ENCODE measurements around the gene APOB. TPM values are rescaled to one million over a fixed set of nuclear protein-coding genes. Genes with fewer than 3 reads are reported as not detected.

The APOB gene
- total RNA-seq, 3 donors from 2014 or later (not counting 1 experiment from before 2014, with no cell fraction given) = not detected

DNA sequence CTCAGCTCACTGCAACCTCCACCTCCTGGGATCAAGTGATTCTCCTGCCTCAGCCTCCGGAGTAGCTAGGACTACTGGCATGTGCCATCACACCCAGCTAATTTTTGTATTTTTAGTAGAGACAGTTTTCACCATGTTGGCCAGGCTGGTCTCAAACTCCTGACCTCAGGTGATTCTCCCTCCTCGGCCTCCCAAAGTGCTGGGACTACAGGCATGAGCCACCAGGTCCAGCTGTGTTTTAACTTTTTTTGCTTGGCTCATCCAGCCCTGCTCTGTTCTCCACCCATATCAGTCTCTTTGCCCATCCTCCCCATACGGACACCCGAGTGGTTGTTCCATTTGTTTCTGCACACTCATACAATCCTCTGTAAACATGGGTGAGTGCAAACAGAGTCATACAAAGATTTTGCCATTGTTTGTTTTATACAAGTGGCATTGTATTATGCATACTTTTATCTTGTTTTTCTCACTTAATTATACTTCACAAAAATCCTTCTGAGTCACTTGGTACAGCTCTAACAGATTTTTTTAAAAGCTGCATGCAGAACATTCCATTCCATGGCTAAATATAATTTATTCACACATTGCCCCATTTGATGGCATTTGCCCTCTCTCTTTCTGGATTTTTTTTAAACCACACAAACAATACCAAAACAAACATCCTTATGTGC lies 5.3 kb downstream of the APOB start:
- H3K9me3 Mint-ChIP-seq = no peaks in the 10 kb centered on the region
- DNase-seq (no peak), ATAC-seq (no peak)
- Histone ChIP-seq H3K9me3 (ENCODE audit: control insufficient read depth, insufficient read depth, low read length) (no peaks in the 10 kb centered on the region), H3K4me1 (ENCODE audit: control insufficient read depth, insufficient read depth, low read length) (peaks cover 5% of the 10 kb centered on the region), H3K27me3 (ENCODE audit: control insufficient read depth, insufficient read depth, low read length) (no peaks in the 10 kb centered on the region), H3K36me3 (ENCODE audit: control insufficient read depth, insufficient read depth, low read length) (no peaks in the 10 kb centered on the region), H3K4me3 (ENCODE audit: low read length) (no peak overlapping the region), H3K27ac (ENCODE audit: low read length) (no peak overlapping the region)
- peaks cover 0 to 4% of the 10 kb centered on the region in 2 donors for H3K27me3 Mint-ChIP-seq (ENCODE audit: low read depth in 2 of 2)
- no peak overlapping the region for H3K4me3 Mint-ChIP-seq
- no peak overlapping the region for H3K27ac Mint-ChIP-seq
- TF ChIP-seq, protein P1, sequence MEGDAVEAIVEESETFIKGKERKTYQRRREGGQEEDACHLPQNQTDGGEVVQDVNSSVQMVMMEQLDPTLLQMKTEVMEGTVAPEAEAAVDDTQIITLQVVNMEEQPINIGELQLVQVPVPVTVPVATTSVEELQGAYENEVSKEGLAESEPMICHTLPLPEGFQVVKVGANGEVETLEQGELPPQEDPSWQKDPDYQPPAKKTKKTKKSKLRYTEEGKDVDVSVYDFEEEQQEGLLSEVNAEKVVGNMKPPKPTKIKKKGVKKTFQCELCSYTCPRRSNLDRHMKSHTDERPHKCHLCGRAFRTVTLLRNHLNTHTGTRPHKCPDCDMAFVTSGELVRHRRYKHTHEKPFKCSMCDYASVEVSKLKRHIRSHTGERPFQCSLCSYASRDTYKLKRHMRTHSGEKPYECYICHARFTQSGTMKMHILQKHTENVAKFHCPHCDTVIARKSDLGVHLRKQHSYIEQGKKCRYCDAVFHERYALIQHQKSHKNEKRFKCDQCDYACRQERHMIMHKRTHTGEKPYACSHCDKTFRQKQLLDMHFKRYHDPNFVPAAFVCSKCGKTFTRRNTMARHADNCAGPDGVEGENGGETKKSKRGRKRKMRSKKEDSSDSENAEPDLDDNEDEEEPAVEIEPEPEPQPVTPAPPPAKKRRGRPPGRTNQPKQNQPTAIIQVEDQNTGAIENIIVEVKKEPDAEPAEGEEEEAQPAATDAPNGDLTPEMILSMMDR (IDR thresholded peaks at IDR 0.05) = no peak
- no peaks in the 10 kb centered on the region for H3K36me3 Mint-ChIP-seq
- H3K4me1 Mint-ChIP-seq = peaks cover 4 to 6% of the 10 kb centered on the region in 2 donors
- intact Hi-C loops (cut with micrococcal nuclease) = no loop called here
- WGBS (ENCODE audit: insufficient coverage) = 91% methylated on average over 4 of the region's 4 CpGs

DNA sequence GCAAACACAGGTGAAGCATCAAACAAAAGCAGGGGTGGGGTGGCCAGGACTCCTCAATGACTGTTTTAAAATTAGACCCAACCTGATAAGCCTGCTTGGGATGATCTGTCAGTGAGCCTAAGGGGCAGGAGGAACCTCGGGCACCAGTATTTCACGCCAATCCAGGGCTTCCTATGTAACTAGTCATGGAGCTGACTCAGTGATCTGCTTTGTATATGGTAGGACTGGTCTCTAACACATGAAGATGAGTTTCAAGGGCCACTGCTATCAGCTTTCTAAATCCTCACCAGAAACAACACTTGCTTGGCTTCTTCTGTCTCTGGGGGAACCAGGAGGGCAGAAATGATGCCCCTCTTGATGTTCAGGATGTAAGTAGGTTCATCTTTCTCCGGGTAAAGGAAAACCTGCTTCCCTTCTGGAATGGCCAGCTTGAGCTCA lies 6.2 kb downstream of the APOB start:
- Mint-ChIP-seq H3K36me3 (no peaks in the 10 kb centered on the region), H3K4me3 (no peak overlapping the region), H3K4me1 (peaks cover 0 to under 1% of the 10 kb centered on the region in 2 donors), H3K9me3 (no peaks in the 10 kb centered on the region), H3K27me3 (ENCODE audit: low read depth in 2 of 2) (no peaks in the 10 kb centered on the region), H3K27ac (no peak overlapping the region)
- no peak overlapping the region for H3K27ac ChIP-seq (ENCODE audit: low read length)
- H3K9me3 ChIP-seq (ENCODE audit: control insufficient read depth, insufficient read depth, low read length) = no peaks in the 10 kb centered on the region
- H3K36me3 ChIP-seq (ENCODE audit: control insufficient read depth, insufficient read depth, low read length) = no peaks in the 10 kb centered on the region
- WGBS (ENCODE audit: insufficient coverage) = 61% methylated on average over 3 of the region's 3 CpGs
- H3K27me3 ChIP-seq (ENCODE audit: control insufficient read depth, insufficient read depth, low read length) = no peaks in the 10 kb centered on the region
- intact Hi-C loops (cut with micrococcal nuclease) = no loop called here
- ATAC-seq (no peak), DNase-seq (no peak)
- no peak overlapping the region for H3K4me3 ChIP-seq (ENCODE audit: low read length)
- TF ChIP-seq, protein P1 (IDR thresholded peaks at IDR 0.05) = no peak
- H3K4me1 ChIP-seq (ENCODE audit: control insufficient read depth, insufficient read depth, low read length) = no peaks in the 10 kb centered on the region

DNA sequence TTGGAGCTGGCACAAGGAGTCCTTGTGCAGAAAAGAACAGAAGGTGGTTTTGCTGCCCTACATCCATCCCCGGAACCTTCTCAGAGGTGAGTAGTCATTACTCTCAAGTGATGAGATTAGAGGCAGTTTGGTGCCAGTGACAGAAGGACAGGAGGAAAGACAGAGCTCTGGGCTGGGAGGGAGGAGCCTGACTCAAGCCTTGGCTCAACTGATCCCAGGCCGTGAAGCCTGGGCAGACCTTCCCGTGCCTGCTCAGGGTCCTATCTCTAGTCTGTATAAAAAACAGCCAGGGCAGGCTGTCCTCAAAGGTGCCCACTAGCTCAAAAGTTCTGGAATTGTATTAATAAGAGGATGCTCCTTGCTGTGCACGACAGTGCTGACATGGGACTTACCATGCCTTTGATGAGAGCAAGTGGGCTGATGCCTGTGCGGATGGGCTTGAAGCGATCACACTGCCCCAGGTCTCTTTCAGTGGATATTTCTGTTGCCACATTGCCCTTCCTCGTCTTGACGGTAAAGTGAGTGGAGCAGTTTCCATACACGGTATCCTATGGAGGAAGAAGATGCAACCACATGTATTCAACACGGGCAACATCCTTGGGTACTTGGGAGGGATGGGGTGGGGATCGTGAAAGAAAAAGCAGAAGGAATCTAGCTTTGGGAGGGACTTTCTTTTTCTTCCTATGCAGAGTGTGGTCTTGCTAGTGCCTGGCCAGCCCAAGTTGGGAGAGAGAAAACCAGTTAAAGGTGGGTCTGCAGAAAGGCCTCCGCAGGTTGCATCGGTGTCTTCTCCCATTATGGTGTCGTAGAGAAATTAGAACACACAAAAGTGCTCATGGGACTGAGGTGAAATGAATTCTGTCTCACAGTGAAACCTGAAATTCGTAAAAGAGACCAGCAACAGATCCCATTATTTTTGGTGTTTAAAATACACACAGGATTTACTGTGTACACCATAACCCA lies 6.9 kb downstream of the APOB start:
- DNase-seq (no peak), ATAC-seq (no peak)
- H3K36me3 Mint-ChIP-seq = no peaks in the 10 kb centered on the region
- no peaks in the 10 kb centered on the region for H3K27me3 Mint-ChIP-seq (ENCODE audit: low read depth in 2 of 2)
- H3K9me3 ChIP-seq (ENCODE audit: control insufficient read depth, insufficient read depth, low read length) = no peaks in the 10 kb centered on the region
- H3K27ac Mint-ChIP-seq = no peak overlapping the region
- no peaks in the 10 kb centered on the region for H3K4me1 Mint-ChIP-seq
- no peak overlapping the region for H3K4me3 Mint-ChIP-seq
- H3K27ac ChIP-seq (ENCODE audit: low read length) = no peak overlapping the region
- no peak overlapping the region for H3K4me3 ChIP-seq (ENCODE audit: low read length)
- no peaks in the 10 kb centered on the region for H3K36me3 ChIP-seq (ENCODE audit: control insufficient read depth, insufficient read depth, low read length)
- no peaks in the 10 kb centered on the region for H3K4me1 ChIP-seq (ENCODE audit: control insufficient read depth, insufficient read depth, low read length)
- H3K27me3 ChIP-seq (ENCODE audit: control insufficient read depth, insufficient read depth, low read length) = no peaks in the 10 kb centered on the region
- WGBS (ENCODE audit: insufficient coverage) = 91% methylated on average over 14 of the region's 15 CpGs
- H3K9me3 Mint-ChIP-seq = no peaks in the 10 kb centered on the region
- TF ChIP-seq, protein P1 (IDR thresholded peaks at IDR 0.05) = no peak
- intact Hi-C loops (cut with micrococcal nuclease) = no loop called here
